SK-N-SH (cell line): ENCODE measurements around the gene KCNF1. TPM values are rescaled to one million over a fixed set of nuclear protein-coding genes. Genes with fewer than 3 reads are reported as not detected.
A peak's percentile ranks its signal among the peaks of the same experiment; 100 is the strongest.

Experiments
- CTCF ChIA-PET: fragments of 300-600, 350-600 bp; formaldehyde crosslinking; extraction: SDS; loops from one replicate; lab custom pipeline; 2021; lab: Yijun Ruan, JAX
- POLR2A ChIA-PET: fragments of 350-600 bp; sonication (Branson Sonifier 250); formaldehyde crosslinking; extraction: SDS; loops from one replicate; lab custom pipeline; 2020; ENCODE audit warnings: antibody characterized with exemption, inconsistent platforms; lab: Yijun Ruan, JAX
- DNase-seq: peaks from one replicate; pipeline ENCODE4 v3.0.0; 2012
- H2AFZ ChIP-seq: fragments of 200-600 bp; sonication (generic); 2 replicates; pipeline ENCODE4 v1.8.1; 2016; ENCODE audit warnings: antibody characterized with exemption, mild to moderate bottlenecking, low read depth
- H3F3A ChIP-seq: fragments of 200-600 bp; sonication (generic); replicated peaks from 2 replicates; pipeline ENCODE3; 2016; ENCODE audit warnings: antibody characterized with exemption, mild to moderate bottlenecking; ENCODE audit not compliant: insufficient read depth
- H3K27ac ChIP-seq, 2 experiments: fragments of 200-500 bp in 1 of 2; fragments of 200-600 bp in 1 of 2; sonication (Bioruptor generic) in 1 of 2; sonication (generic), shearing (Covaris generic) in 1 of 2; 2 replicates each; pipeline versions ENCODE4 v1.5.1 to v1.6.1; 2014 to 2016; ENCODE audit warnings: low read depth in 2 of 2, inconsistent platforms in 1 of 2, low read length in 1 of 2, mild to moderate bottlenecking in 1 of 2, mixed read lengths in 1 of 2
- H3K27me3 ChIP-seq: fragments of 200-600 bp; sonication (generic), shearing (Covaris generic); 2 replicates; pipeline ENCODE4 v1.6.1; 2016; ENCODE audit warnings: mixed run types; ENCODE audit not compliant: insufficient read depth
- H3K36me3 ChIP-seq, 2 experiments: fragments of 200-500 bp in 1 of 2; fragments of 200-600 bp in 1 of 2; sonication (Bioruptor generic) in 1 of 2; sonication (generic) in 1 of 2; replicated peaks in 1 of 2; 2 replicates each; pipeline versions ENCODE3 to v1.5.1; 2014 to 2016; ENCODE audit warnings: low read length in 1 of 2, mild to moderate bottlenecking in 1 of 2; ENCODE audit not compliant: insufficient read depth in 2 of 2, control insufficient read depth in 1 of 2
- H3K4me1 ChIP-seq, 2 experiments: fragments of 200-500 bp in 1 of 2; fragments of 200-600 bp in 1 of 2; sonication (Bioruptor generic) in 1 of 2; sonication (generic), shearing (Covaris generic) in 1 of 2; 2 replicates each; pipeline versions ENCODE4 v1.5.1 to v1.6.1; 2014 to 2016; ENCODE audit warnings: low read depth in 1 of 2, low read length in 1 of 2, mixed run types in 1 of 2; ENCODE audit not compliant: insufficient read depth in 2 of 2, control insufficient read depth in 1 of 2
- H3K4me2 ChIP-seq: fragments of 200-600 bp; sonication (generic), shearing (Covaris generic); 2 replicates; pipeline ENCODE4 v1.6.1; 2017; ENCODE audit warnings: mixed run types
- H3K4me3 ChIP-seq, 2 experiments: fragments of 200-500 bp in 1 of 2; fragments of 200-600 bp in 1 of 2; sonication (Bioruptor generic) in 1 of 2; sonication (generic), shearing (Covaris generic) in 1 of 2; 2 replicates each; pipeline versions ENCODE4 v1.5.1 to v1.8.1; 2014 to 2016; ENCODE audit warnings: low read depth in 2 of 2, inconsistent platforms in 1 of 2, low read length in 1 of 2, mild to moderate bottlenecking in 1 of 2, mixed read lengths in 1 of 2, moderate library complexity in 1 of 2
- H3K79me2 ChIP-seq: fragments of 200-600 bp; sonication (generic); 2 replicates; pipeline ENCODE4 v1.8.1; 2017; ENCODE audit warnings: mild to moderate bottlenecking; ENCODE audit not compliant: insufficient read depth
- H3K9ac ChIP-seq: fragments of 200-600 bp; sonication (generic); 2 replicates; pipeline ENCODE4 v1.6.1; 2017; ENCODE audit warnings: mixed run types
- H3K9me2 ChIP-seq: fragments of 200-600 bp; sonication (generic); 2 replicates; pipeline ENCODE4 v1.6.1; 2017; ENCODE audit warnings: mixed run types
- H3K9me3 ChIP-seq: fragments of 200-600 bp; sonication (generic); 2 replicates; pipeline ENCODE4 v1.6.1; 2017; ENCODE audit warnings: mixed run types, mild to moderate bottlenecking, moderate library complexity
- H4K20me1 ChIP-seq: fragments of 200-600 bp; sonication (generic); 2 replicates; pipeline ENCODE4 v1.6.1; 2017; ENCODE audit warnings: mild to moderate bottlenecking, mixed run types; ENCODE audit not compliant: insufficient read depth
- EP300 ChIP-seq, 2 experiments: IDR thresholded peaks; 2 replicates each; pipeline versions ENCODE4 v1.4.0 to v1.6.1; 2012; ENCODE audit warnings: borderline replicate concordance in 1 of 2, low read depth in 1 of 2, low read length in 1 of 2
- EZH2phosphoT487 ChIP-seq: fragments of 200-600 bp; sonication (generic); IDR thresholded peaks from 2 replicates; pipeline ENCODE4 v1.6.1; 2017; ENCODE audit warnings: low read depth, mixed run types, mild to moderate bottlenecking, antibody characterized with exemption, moderate library complexity, borderline replicate concordance
- FOXJ3 ChIP-seq: sonication (generic); formaldehyde crosslinking; IDR thresholded peaks from 2 replicates; pipeline ENCODE4 v1.5.1; 2020; ENCODE audit warnings: mild to moderate bottlenecking, missing genetic modification reagents
- MXI1 ChIP-seq: IDR thresholded peaks from 2 replicates; pipeline ENCODE4 v1.6.1; 2012; ENCODE audit warnings: mild to moderate bottlenecking, low read depth, low read length, improper control_type of control experiment
- NFIC ChIP-seq: IDR thresholded peaks from 2 replicates; pipeline ENCODE4 v1.4.0; 2012; ENCODE audit warnings: borderline replicate concordance
- POLR2AphosphoS5 ChIP-seq: IDR thresholded peaks from 2 replicates; pipeline ENCODE4 v1.6.1; 2012; ENCODE audit warnings: low read depth, low read length
- WGBS: methylation state at CpG from one replicate; pipeline ENCODE4 v1.1.6; 2017; ENCODE audit warnings: low lambda C conversion rate; 5-methylcytosine and 5-hydroxymethylcytosine counted together
- polyA plus RNA-seq, 3 experiments: library from polyadenylated mRNA; depleted of rRNA; stranded (reverse); fragments of >200 nt; gene quantifications; 2 replicates each; pipeline ENCODE4 v1.2.3, GENCODE V29; 2012
- small RNA-seq, 7 experiments: library from RNA; depleted of rRNA; stranded (forward); fragments of <200 nt; gene quantifications; one replicate each; pipeline ENCODE3, GENCODE V24; 2012
- TF ChIP-seq, protein P1 (sequence below): IDR thresholded peaks from 2 replicates; pipeline ENCODE4 v1.4.0; 2012; ENCODE audit warnings: low read depth, borderline replicate concordance

The KCNF1 gene
- polyA plus RNA-seq, 1 of the 3 experiments (the other 2 are of a cell fraction), result 0.23 TPM

DNA sequence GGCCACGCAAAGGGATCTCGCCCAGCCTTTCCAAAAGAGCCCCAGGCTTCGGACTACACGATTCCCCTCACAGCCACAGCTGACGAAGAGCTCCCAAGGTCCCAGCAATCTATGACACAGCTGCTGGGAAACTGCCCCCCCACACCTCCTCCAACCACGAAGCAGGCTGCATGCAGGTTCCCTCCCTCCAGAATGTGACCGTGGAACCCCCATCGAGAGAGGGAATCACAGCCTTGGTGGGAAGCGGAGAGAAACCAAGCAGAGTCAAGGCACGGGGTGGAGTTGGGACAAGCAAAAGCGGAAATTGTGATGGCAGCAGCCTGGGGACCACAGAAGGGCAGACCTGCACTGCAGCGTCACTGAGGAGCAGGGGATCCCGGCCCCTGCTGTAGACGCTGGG is 50.3 kb downstream of the KCNF1 start:
- peaks cover 0 to 2% of the 10 kb centered on the region in 2 experiments; a peak in 1 of 4 replicates for H3K4me1 ChIP-seq
- H3K9ac ChIP-seq, result no peak overlapping the region
- no peaks in the 10 kb centered on the region for H3K9me2 ChIP-seq
- H4K20me1 ChIP-seq, result no peaks in the 10 kb centered on the region
- WGBS, result 81% methylated on average over 10 of the region's 14 CpGs
- H2AFZ ChIP-seq, result no peak overlapping the region
- TF ChIP-seq, protein P1, sequence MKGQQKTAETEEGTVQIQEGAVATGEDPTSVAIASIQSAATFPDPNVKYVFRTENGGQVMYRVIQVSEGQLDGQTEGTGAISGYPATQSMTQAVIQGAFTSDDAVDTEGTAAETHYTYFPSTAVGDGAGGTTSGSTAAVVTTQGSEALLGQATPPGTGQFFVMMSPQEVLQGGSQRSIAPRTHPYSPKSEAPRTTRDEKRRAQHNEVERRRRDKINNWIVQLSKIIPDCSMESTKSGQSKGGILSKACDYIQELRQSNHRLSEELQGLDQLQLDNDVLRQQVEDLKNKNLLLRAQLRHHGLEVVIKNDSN, result no peak
- no peak for TF ChIP-seq POLR2AphosphoS5
- no peak for TF ChIP-seq MXI1
- no peak for TF ChIP-seq EZH2phosphoT487
- TF ChIP-seq FOXJ3 (CRISPR knock-in tag), result no peak
- no peak for TF ChIP-seq EP300 (IDR thresholded peaks at IDR 0.05; ENCODE audit: borderline replicate concordance in 1 of 2, low read depth in 1 of 2, low read length in 1 of 2)
- H3K4me2 ChIP-seq, result no peak overlapping the region
- no peak for DNase-seq
- ChIA-PET POLR2A (interaction anchor here (0.6 kb wide), 1 partner anchor 14 kb away, joined by 3 read pairs; no protein-coding TSS in a partner anchor), CTCF (no interaction called here)
- peaks cover 15% of the 10 kb centered on the region; the same call in 1 of the 2 replicates for H3K27me3 ChIP-seq
- H3K79me2 ChIP-seq, result no peaks in the 10 kb centered on the region
- H3K4me3 ChIP-seq, result no peak overlapping the region
- no peak overlapping the region for H3K27ac ChIP-seq
- no peaks in the 10 kb centered on the region for H3K9me3 ChIP-seq
- no peaks in the 10 kb centered on the region for H3K36me3 ChIP-seq
- H3F3A ChIP-seq, result no peaks in the 10 kb centered on the region

DNA sequence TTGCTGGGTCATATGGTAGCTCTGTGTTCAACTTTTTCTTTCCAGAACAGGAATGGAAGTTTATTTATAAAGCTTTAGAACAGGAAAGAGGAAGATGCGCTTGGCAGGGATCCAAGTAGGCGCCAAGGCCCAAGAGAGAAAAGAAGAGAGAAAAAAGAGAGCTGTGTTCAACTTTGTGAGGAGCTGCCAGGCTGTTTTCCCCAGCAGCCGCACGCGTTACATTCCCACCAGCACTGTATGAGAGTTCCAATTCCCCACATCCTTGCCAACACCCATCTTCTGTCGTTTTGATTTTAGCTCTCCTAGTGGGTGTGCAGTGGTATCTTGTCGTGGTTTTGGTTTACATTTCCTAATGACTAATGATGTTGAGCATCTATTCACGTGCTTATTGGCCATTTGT is 51.4 kb downstream of the KCNF1 start:
- no peak overlapping the region for H3K4me2 ChIP-seq
- H3K9me3 ChIP-seq, result no peaks in the 10 kb centered on the region
- WGBS, result 47% methylated on average over 8 of the region's 8 CpGs
- H3K27me3 ChIP-seq, result peaks cover 25% of the 10 kb centered on the region; the same call in 1 of the 2 replicates
- peaks cover 0 to 2% of the 10 kb centered on the region in 2 experiments; a peak in 1 of 4 replicates for H3K4me1 ChIP-seq
- no peak for DNase-seq
- H3K9me2 ChIP-seq, result no peaks in the 10 kb centered on the region
- H3K36me3 ChIP-seq, result no peaks in the 10 kb centered on the region
- H3K79me2 ChIP-seq, result no peaks in the 10 kb centered on the region
- POLR2A ChIA-PET, result no interaction called here
- H3F3A ChIP-seq, result no peaks in the 10 kb centered on the region
- H4K20me1 ChIP-seq, result no peaks in the 10 kb centered on the region
- no peak overlapping the region for H2AFZ ChIP-seq
- H3K27ac ChIP-seq, result no peak overlapping the region
- H3K4me3 ChIP-seq, result no peak overlapping the region
- H3K9ac ChIP-seq, result no peak overlapping the region
- CTCF ChIA-PET, result interaction anchor here (0.8 to 1.0 kb wide), 2 partner anchors 160 to 162 kb away, joined by 3 to 5 read pairs; no protein-coding TSS in a partner anchor
- TF ChIP-seq, protein P1, result no peak
- TF ChIP-seq NFIC, result peak; percentile 51; the same call in 1 of the 2 replicates

Small RNAs within 50 kb of the gene (small RNA-seq; reads per million reads assigned to genes)
- gene AC079587.1, result 0 reads per million in 7 experiments

Other genes starting within 250 kb of the KCNF1 start
- gene NOL10, start 222.0 kb upstream of the KCNF1 start, polyA plus RNA-seq (2012; rRNA removed), result 12.0 and 14.3 TPM in 2 replicates
- gene ATP6V1C2, start 190.3 kb upstream of the KCNF1 start, polyA plus RNA-seq (2012; rRNA removed), result 0.06 and 0.12 TPM in 2 replicates
- gene PDIA6, start 99.1 kb upstream of the KCNF1 start, polyA plus RNA-seq (2012; rRNA removed), result 308 and 325 TPM in 2 replicates
- 49.0 and 53.9 TPM in 2 replicates for gene SLC66A3, start 243.5 kb downstream of the KCNF1 start, polyA plus RNA-seq (2012; rRNA removed)